Activated T-cell treated with anti-CD3 and anti-CD28 coated beads, Interleukin-2, amount 50 U/mL, for 24 hours (primary cell): Measurements from ENCODE around the gene PTPRU.

Experiments used
- DNase-seq: peaks from one replicate; pipeline ENCODE4 v3.0.0-alpha.2; 2020
- H3K27ac Mint-ChIP-seq: 2 replicates; pipeline ENCODE4 v1.8.0; 2020; ENCODE audit warnings: mild to moderate bottlenecking, mixed read lengths
- H3K27me3 Mint-ChIP-seq: 2 replicates; pipeline ENCODE4 v1.8.0; 2020; ENCODE audit warnings: mixed read lengths
- H3K36me3 Mint-ChIP-seq: 2 replicates; pipeline ENCODE4 v1.8.0; 2020; ENCODE audit warnings: low read depth, mixed read lengths
- H3K4me1 Mint-ChIP-seq: 2 replicates; pipeline ENCODE4 v1.8.0; 2020; ENCODE audit warnings: low read depth, mixed read lengths
- H3K4me3 Mint-ChIP-seq: 2 replicates; pipeline ENCODE4 v1.8.0; 2020; ENCODE audit warnings: mild to moderate bottlenecking, moderate library complexity, mixed read lengths
- H3K9me3 Mint-ChIP-seq: 2 replicates; pipeline ENCODE4 v1.8.0; 2020; ENCODE audit warnings: mixed read lengths

The PTPRU gene

GRCh38 chr1:29245876-29246275, 9.6 kb downstream of the PTPRU start:
- Mint-ChIP-seq H3K9me3 (no peaks in the 10 kb centered on the region), H3K27me3 (peaks cover 31% of the 10 kb centered on the region), H3K4me3 (no peak overlapping the region), H3K36me3 (no peaks in the 10 kb centered on the region), H3K4me1 (no peaks in the 10 kb centered on the region), H3K27ac (no peak overlapping the region)
- no peak for DNase-seq

GRCh38 chr1:29247044-29247443, 10.7 kb downstream of the PTPRU start:
- H3K9me3 Mint-ChIP-seq: no peaks in the 10 kb centered on the region
- no peaks in the 10 kb centered on the region for H3K4me1 Mint-ChIP-seq
- no peaks in the 10 kb centered on the region for H3K36me3 Mint-ChIP-seq
- peaks cover 20% of the 10 kb centered on the region for H3K27me3 Mint-ChIP-seq
- no peak for DNase-seq
- no peak overlapping the region for H3K4me3 Mint-ChIP-seq
- H3K27ac Mint-ChIP-seq: no peak overlapping the region

DNA sequence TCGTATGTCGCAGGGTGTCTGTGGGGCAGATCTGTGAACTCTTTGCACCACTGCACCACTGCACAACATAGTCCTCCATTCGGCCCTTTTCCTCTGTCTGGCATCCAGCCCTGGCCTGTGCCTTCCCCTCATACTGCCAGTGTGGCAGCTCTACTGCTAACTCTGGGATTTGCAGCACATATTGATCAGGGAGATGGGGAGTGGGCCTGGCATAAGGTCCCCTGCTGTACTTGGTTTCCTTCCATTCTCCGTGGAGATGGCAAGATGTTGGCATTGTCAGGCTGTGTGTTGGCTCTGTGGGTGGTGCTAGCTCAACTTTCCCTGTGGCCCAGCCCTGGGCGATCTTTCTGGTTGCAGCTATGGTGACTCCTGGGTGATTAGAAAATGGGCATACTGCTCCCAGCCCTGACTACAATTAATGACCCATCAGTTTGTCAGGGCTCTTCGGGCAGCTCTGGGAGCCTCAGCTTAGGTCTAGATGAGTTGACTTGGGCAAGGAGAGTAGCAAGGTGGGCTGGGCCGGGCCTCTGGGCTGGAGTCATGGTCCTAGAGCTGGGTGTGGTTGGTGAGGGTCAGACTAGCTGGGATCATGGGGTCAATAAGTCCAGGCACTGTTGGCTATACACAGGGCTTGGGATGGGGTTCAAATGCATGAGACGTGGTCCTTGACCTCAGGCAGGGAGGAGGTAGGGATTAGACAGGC, 11.4 kb downstream of the PTPRU start:
- no peak overlapping the region for H3K27ac Mint-ChIP-seq
- no peak overlapping the region for H3K4me3 Mint-ChIP-seq
- no peaks in the 10 kb centered on the region for H3K4me1 Mint-ChIP-seq
- DNase-seq: no peak
- peaks cover 18% of the 10 kb centered on the region for H3K27me3 Mint-ChIP-seq
- no peaks in the 10 kb centered on the region for H3K9me3 Mint-ChIP-seq
- H3K36me3 Mint-ChIP-seq: no peaks in the 10 kb centered on the region

- no peak for DNase-seq
- H3K4me3 Mint-ChIP-seq: no peak overlapping the region
- no peaks in the 10 kb centered on the region for H3K36me3 Mint-ChIP-seq
- no peaks in the 10 kb centered on the region for H3K4me1 Mint-ChIP-seq
- H3K9me3 Mint-ChIP-seq: no peaks in the 10 kb centered on the region
- H3K27me3 Mint-ChIP-seq: peaks cover 18% of the 10 kb centered on the region
- no peak overlapping the region for H3K27ac Mint-ChIP-seq
These were observed 12.1 kb downstream of the PTPRU start for GRCh38 chr1:29248409-29248808.

- H3K27me3 Mint-ChIP-seq: peaks cover 18% of the 10 kb centered on the region
- no peaks in the 10 kb centered on the region for H3K9me3 Mint-ChIP-seq
- H3K36me3 Mint-ChIP-seq: no peaks in the 10 kb centered on the region
- H3K4me3 Mint-ChIP-seq: no peak overlapping the region
- DNase-seq: no peak
- H3K27ac Mint-ChIP-seq: no peak overlapping the region
- no peaks in the 10 kb centered on the region for H3K4me1 Mint-ChIP-seq
These were observed 12.9 kb downstream of the PTPRU start for GRCh38 chr1:29249170-29249691.

- no peaks in the 10 kb centered on the region for H3K4me1 Mint-ChIP-seq
- H3K27ac Mint-ChIP-seq: no peak overlapping the region
- no peak for DNase-seq
- H3K27me3 Mint-ChIP-seq: peaks cover 18% of the 10 kb centered on the region
- no peak overlapping the region for H3K4me3 Mint-ChIP-seq
- H3K36me3 Mint-ChIP-seq: no peaks in the 10 kb centered on the region
- H3K9me3 Mint-ChIP-seq: no peaks in the 10 kb centered on the region
These were observed 13.7 kb downstream of the PTPRU start for GRCh38 chr1:29249951-29250581.

DNA sequence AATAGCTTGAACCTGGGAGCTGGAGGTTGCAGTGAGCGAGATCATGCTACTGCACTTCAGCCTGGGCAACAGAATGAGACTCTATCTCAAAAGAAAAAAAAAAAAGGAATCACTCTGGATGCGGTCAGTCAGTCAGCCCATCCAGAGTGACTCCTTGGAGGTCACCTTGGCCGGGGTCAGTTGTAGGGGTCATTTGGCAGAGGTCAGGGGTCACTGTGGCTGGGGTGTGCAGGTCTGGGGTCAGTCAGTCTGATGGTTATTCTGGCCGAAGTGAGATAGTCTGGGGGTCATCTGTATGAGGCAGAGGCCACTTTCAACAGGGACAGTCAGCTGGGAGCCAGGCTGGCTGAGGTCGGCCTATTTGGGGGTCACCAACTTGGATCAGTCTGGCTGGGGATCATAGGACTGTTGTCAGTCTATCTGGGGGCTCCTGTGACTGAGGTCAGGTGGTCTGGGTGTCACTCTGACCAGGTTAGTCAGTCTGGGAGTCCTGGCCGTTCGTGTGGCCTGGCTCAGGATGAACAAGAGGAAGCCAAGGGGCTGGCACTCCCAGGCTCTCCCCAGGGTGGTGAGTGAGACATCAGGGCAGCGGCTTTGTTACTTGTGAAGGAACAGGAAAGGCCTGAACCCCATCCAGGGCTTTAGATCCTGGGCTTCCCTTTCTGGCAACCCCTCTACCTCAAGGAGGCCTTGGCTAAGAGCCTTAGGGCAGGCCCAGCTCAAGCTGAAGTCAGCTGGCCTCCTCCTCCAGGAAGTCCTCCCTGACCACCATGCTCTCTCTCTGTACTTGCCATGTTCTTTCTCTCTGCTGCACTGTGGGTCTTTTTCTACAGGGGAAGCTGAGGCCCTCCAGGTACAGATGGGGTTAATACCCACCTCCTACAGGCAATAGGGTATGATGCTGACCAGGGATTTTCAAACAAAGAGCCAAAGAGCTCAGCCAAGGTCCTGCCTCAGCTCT, 15.1 kb downstream of the PTPRU start:
- H3K9me3 Mint-ChIP-seq: no peaks in the 10 kb centered on the region
- no peaks in the 10 kb centered on the region for H3K4me1 Mint-ChIP-seq
- no peak overlapping the region for H3K27ac Mint-ChIP-seq
- no peak overlapping the region for H3K4me3 Mint-ChIP-seq
- no peaks in the 10 kb centered on the region for H3K36me3 Mint-ChIP-seq
- no peak for DNase-seq
- H3K27me3 Mint-ChIP-seq: peaks cover 18% of the 10 kb centered on the region

DNA sequence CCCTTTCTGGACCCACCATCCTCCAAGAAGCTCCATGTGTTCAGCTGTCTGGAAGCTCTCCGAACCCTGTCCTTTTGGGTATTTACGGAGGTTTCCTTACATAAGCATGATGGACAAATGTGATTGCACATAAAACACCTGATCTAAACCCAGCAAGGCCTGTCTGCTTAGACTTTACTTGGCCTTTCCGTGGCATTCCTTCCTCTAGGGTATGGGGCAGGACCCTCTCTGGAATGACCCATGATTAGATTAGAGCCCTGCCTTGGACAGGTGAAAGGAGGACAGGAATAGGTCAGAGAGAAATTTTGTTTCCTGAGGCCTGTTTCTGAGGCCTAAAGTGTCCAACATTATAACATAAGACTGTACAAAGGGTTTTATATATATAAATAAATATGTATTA, 16.9 kb downstream of the PTPRU start:
- no peak overlapping the region for H3K27ac Mint-ChIP-seq
- H3K9me3 Mint-ChIP-seq: no peaks in the 10 kb centered on the region
- DNase-seq: no peak
- no peak overlapping the region for H3K4me3 Mint-ChIP-seq
- no peaks in the 10 kb centered on the region for H3K4me1 Mint-ChIP-seq
- no peaks in the 10 kb centered on the region for H3K36me3 Mint-ChIP-seq
- peaks cover 7% of the 10 kb centered on the region for H3K27me3 Mint-ChIP-seq

GRCh38 chr1:29254346-29254745, 18.0 kb downstream of the PTPRU start:
- DNase-seq: no peak
- no peak overlapping the region for H3K27ac Mint-ChIP-seq
- H3K4me1 Mint-ChIP-seq: no peaks in the 10 kb centered on the region
- no peak overlapping the region for H3K4me3 Mint-ChIP-seq
- no peaks in the 10 kb centered on the region for H3K36me3 Mint-ChIP-seq
- peaks cover 10% of the 10 kb centered on the region for H3K27me3 Mint-ChIP-seq
- H3K9me3 Mint-ChIP-seq: no peaks in the 10 kb centered on the region

DNA sequence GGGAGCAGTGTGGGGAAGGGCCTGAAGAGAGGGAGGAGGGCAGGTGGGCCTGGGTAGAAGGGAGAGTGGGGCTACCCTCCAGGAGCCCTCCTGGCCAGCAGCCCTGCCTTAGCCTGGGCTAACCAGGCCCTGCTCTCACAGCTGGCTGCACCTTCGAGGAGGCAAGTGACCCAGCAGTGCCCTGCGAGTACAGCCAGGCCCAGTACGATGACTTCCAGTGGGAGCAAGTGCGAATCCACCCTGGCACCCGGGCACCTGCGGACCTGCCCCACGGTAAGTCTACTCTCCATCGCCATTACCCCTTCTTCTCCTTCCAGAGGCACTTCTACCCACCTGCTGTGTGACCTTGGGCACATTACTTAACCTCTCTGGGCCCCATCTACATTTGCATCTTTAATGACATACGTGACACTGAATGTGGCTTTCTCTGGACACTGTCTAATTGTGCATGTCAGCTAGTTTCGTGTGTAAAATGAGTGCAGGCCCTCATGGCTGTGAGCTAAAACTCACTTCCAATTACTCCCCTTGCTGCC, 18.9 kb downstream of the PTPRU start:
- Mint-ChIP-seq H3K36me3 (no peaks in the 10 kb centered on the region), H3K27me3 (peaks cover 13% of the 10 kb centered on the region), H3K27ac (no peak overlapping the region), H3K9me3 (no peaks in the 10 kb centered on the region), H3K4me1 (peaks cover 2% of the 10 kb centered on the region), H3K4me3 (no peak overlapping the region)
- no peak for DNase-seq

GRCh38 chr1:29256394-29256793, 20.1 kb downstream of the PTPRU start:
- H3K36me3 Mint-ChIP-seq: no peaks in the 10 kb centered on the region
- H3K27ac Mint-ChIP-seq: no peak overlapping the region
- H3K9me3 Mint-ChIP-seq: no peaks in the 10 kb centered on the region
- DNase-seq: no peak
- H3K27me3 Mint-ChIP-seq: peaks cover 25% of the 10 kb centered on the region
- no peak overlapping the region for H3K4me3 Mint-ChIP-seq
- H3K4me1 Mint-ChIP-seq: peaks cover 7% of the 10 kb centered on the region

GRCh38 chr1:29256979-29257804, 20.9 kb downstream of the PTPRU start:
- no peak for DNase-seq
- Mint-ChIP-seq H3K9me3 (no peaks in the 10 kb centered on the region), H3K27ac (no peak overlapping the region), H3K4me3 (no peak overlapping the region), H3K36me3 (no peaks in the 10 kb centered on the region), H3K4me1 (peaks cover 7% of the 10 kb centered on the region), H3K27me3 (peaks cover 33% of the 10 kb centered on the region)

DNA sequence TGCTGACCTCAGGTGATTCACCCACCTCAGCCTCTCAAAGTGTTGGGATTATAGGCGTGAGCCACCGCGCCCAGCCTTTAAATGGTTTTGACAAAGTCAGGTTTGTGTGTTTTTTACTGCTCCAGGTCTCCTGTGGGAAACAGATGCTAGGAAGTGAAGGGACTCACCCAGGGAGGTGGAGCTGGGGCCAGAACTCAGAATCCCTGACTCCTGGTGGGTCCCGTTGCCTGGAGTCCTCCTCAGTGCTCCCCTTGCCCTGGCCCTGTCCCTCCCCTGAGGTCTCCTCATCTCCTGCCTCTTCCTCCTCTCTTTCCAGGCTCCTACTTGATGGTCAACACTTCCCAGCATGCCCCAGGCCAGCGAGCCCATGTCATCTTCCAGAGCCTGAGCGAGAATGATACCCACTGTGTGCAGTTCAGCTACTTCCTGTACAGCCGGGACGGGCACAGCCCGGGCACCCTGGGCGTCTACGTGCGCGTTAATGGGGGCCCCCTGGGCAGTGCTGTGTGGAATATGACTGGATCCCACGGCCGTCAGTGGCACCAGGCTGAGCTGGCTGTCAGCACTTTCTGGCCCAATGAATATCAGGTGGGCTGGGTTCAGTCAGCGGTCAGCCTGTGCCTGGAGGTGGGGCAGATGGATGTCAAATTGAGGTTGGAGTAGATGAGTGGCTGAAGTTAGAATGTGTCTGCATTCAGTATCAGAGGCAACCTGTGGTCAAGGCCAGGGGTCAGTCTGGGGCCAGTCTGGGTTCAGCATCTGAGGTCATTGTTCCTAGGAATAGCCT, 22.1 kb downstream of the PTPRU start:
- Mint-ChIP-seq H3K4me3 (no peak overlapping the region), H3K9me3 (no peaks in the 10 kb centered on the region), H3K27me3 (peaks cover 38% of the 10 kb centered on the region), H3K4me1 (peaks cover 7% of the 10 kb centered on the region), H3K27ac (no peak overlapping the region), H3K36me3 (no peaks in the 10 kb centered on the region)
- DNase-seq: no peak
